ENCODE data around the gene HECTD2. TPM values are rescaled to one million over a fixed set of nuclear protein-coding genes. Genes with fewer than 3 reads are reported as not detected.

The HECTD2 gene
- total RNA-seq, 2 experiments from 2014 or later = 0.92 to 1.0 TPM

DNA sequence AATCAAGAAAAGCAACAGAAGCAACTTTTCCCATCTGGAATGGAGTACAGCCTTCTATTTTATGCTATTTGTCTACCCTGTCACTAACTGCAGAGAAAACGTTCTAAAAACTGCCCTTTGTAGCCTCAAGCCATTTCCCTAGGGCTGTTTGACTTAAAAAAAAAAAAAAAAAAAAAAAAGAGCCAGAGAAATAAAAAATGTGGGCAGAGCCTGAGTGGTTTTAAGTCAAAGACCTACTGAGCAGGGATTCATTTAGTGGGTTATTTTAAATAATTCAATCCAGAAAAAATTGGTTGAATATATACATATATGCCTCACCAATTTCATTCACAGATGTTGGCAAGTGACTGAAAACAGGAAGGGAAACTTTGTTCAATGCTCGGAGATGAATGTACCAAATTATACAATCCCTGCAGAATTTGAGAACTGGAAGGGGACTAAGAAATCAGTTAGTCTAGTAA, 147.5 kb downstream of the HECTD2 start:
- DNase-seq = no peak
- TF ChIP-seq, protein P1, sequence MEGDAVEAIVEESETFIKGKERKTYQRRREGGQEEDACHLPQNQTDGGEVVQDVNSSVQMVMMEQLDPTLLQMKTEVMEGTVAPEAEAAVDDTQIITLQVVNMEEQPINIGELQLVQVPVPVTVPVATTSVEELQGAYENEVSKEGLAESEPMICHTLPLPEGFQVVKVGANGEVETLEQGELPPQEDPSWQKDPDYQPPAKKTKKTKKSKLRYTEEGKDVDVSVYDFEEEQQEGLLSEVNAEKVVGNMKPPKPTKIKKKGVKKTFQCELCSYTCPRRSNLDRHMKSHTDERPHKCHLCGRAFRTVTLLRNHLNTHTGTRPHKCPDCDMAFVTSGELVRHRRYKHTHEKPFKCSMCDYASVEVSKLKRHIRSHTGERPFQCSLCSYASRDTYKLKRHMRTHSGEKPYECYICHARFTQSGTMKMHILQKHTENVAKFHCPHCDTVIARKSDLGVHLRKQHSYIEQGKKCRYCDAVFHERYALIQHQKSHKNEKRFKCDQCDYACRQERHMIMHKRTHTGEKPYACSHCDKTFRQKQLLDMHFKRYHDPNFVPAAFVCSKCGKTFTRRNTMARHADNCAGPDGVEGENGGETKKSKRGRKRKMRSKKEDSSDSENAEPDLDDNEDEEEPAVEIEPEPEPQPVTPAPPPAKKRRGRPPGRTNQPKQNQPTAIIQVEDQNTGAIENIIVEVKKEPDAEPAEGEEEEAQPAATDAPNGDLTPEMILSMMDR (IDR thresholded peaks at IDR 0.05) = no peak
- ChIA-PET POLR2A (no interaction called here), CTCF (no interaction called here)
- Mint-ChIP-seq H3K27me3 (peaks cover 18% of the 10 kb centered on the region), H3K9me3 (no peaks in the 10 kb centered on the region), H3K27ac (no peak overlapping the region), H3K36me3 (ENCODE audit: low read depth) (no peaks in the 10 kb centered on the region), H3K4me3 (no peak overlapping the region), H3K4me1 (ENCODE audit: low read depth) (no peaks in the 10 kb centered on the region)
- Histone ChIP-seq H3K36me3 (ENCODE audit: insufficient read depth, low read length) (no peaks in the 10 kb centered on the region), H3K9me3 (ENCODE audit: control insufficient read depth in 1 of 2, insufficient read depth in 1 of 2, low read length in 2 of 2) (peaks cover 0 to 7% of the 10 kb centered on the region in 2 experiments), H3K27ac (ENCODE audit: low read depth in 1 of 2, low read length in 2 of 2) (no peak overlapping the region), H3K27me3 (ENCODE audit: control insufficient read depth in 1 of 2, insufficient read depth in 2 of 2, low read length in 2 of 2) (no peaks in the 10 kb centered on the region), H3K4me1 (ENCODE audit: insufficient read depth, low read length) (no peaks in the 10 kb centered on the region), H3K4me3 (ENCODE audit: low read length) (no peak overlapping the region)
- ATAC-seq (ENCODE audit: poor library complexity) = no peak
- intact Hi-C loops (cut with DNase I, micrococcal nuclease) = no loop called here

DNA sequence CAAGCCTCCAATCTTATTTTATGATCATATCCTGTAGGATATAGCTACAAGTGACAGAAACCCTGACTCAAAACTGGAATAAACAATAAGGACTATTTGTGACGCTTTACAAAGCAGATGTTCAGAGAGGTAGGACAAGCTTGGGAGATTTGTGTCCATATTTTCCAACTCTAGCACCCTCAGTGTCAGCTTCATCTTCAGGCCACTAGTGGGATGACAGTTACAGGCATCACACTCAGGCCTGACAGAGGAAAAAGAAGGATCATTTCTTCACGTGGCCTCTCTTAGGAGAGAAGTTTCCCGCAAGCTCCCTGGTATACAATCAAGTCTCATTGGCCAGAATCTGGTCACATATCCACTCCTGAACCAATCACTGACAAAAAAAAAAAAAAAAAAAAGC, 148.3 kb downstream of the HECTD2 start:
- no peaks in the 10 kb centered on the region for H3K4me1 Mint-ChIP-seq (ENCODE audit: low read depth)
- H3K9me3 ChIP-seq (ENCODE audit: control insufficient read depth in 1 of 2, insufficient read depth in 1 of 2, low read length in 2 of 2) = peaks cover 0 to 7% of the 10 kb centered on the region in 2 experiments
- no peak overlapping the region for H3K4me3 ChIP-seq (ENCODE audit: low read length)
- H3K27me3 Mint-ChIP-seq = peaks cover 18% of the 10 kb centered on the region
- no peak overlapping the region for H3K27ac ChIP-seq (ENCODE audit: low read depth in 1 of 2, low read length in 2 of 2)
- DNase-seq = no peak
- no peak for ATAC-seq (ENCODE audit: poor library complexity)
- CTCF ChIA-PET = no interaction called here
- no peaks in the 10 kb centered on the region for H3K9me3 Mint-ChIP-seq
- H3K27me3 ChIP-seq (ENCODE audit: control insufficient read depth in 1 of 2, insufficient read depth in 2 of 2, low read length in 2 of 2) = no peaks in the 10 kb centered on the region
- POLR2A ChIA-PET = no interaction called here
- H3K4me1 ChIP-seq (ENCODE audit: insufficient read depth, low read length) = no peaks in the 10 kb centered on the region
- TF ChIP-seq, protein P1 (IDR thresholded peaks at IDR 0.05) = no peak
- intact Hi-C loops (cut with DNase I, micrococcal nuclease) = no loop called here
- no peak overlapping the region for H3K4me3 Mint-ChIP-seq
- no peaks in the 10 kb centered on the region for H3K36me3 ChIP-seq (ENCODE audit: insufficient read depth, low read length)
- no peaks in the 10 kb centered on the region for H3K36me3 Mint-ChIP-seq (ENCODE audit: low read depth)
- H3K27ac Mint-ChIP-seq = no peak overlapping the region

DNA sequence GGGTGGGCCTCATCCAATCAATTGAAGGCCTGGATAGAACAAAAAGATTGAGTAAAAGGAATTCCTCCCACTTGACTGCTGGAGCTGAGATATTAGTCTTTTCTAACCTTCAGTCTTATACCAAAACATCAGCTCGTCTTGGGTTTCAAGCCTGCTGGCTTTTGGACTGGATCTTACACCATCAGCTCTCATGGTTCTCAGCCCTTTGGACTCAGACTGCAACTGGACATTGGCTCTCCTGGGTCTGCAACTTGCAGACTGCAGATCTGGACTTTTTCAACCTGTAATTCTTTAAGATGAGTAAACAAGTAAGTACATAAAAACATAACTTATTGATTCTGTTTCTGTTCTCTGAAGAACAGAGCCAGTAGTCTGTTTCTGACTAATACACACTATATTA, 149.0 kb downstream of the HECTD2 start:
- Mint-ChIP-seq H3K27ac (no peak overlapping the region), H3K27me3 (peaks cover 18% of the 10 kb centered on the region), H3K9me3 (no peaks in the 10 kb centered on the region), H3K4me1 (ENCODE audit: low read depth) (no peaks in the 10 kb centered on the region), H3K36me3 (ENCODE audit: low read depth) (no peaks in the 10 kb centered on the region), H3K4me3 (no peak overlapping the region)
- DNase-seq = no peak
- no peak for ATAC-seq (ENCODE audit: poor library complexity)
- TF ChIP-seq, protein P1 (IDR thresholded peaks at IDR 0.05) = no peak
- no peaks in the 10 kb centered on the region for H3K27me3 ChIP-seq (ENCODE audit: control insufficient read depth in 1 of 2, insufficient read depth in 2 of 2, low read length in 2 of 2)
- no peaks in the 10 kb centered on the region for H3K36me3 ChIP-seq (ENCODE audit: insufficient read depth, low read length)
- no peak overlapping the region for H3K27ac ChIP-seq (ENCODE audit: low read depth in 1 of 2, low read length in 2 of 2)
- no peaks in the 10 kb centered on the region for H3K4me1 ChIP-seq (ENCODE audit: insufficient read depth, low read length)
- ChIA-PET POLR2A (no interaction called here), CTCF (no interaction called here)
- intact Hi-C loops (cut with DNase I, micrococcal nuclease) = no loop called here
- peaks cover 0 to 7% of the 10 kb centered on the region in 2 experiments for H3K9me3 ChIP-seq (ENCODE audit: control insufficient read depth in 1 of 2, insufficient read depth in 1 of 2, low read length in 2 of 2)
- H3K4me3 ChIP-seq (ENCODE audit: low read length) = no peak overlapping the region

Measured in CD4-positive, alpha-beta T cell (primary cell).